Measurements from ENCODE around the gene GTPBP1. TPM values are rescaled to one million over a fixed set of nuclear protein-coding genes. Genes with fewer than 3 reads are reported as not detected.

Gene GTPBP1
- total and polyA plus RNA-seq, 2 of the 13 experiments (the other 11 are each of a cell fraction or from before 2014, with no cell fraction given): 22.3 to 27.0 TPM

GRCh38 chr22:38681582-38682335 is 24.0 kb upstream of the GTPBP1 start, which contains the start of gene TOMM22 (continued):
- TF ChIP-seq ZNF280D (CRISPR knock-in tag; IDR thresholded peaks at IDR 0.05) (peak; percentile 95), SMAD3 (CRISPR knock-in tag; IDR thresholded peaks at IDR 0.05) (peak; percentile 65), ETS1 (CRISPR knock-in tag; IDR thresholded peaks at IDR 0.05) (0 out of 2 replicates have a peak, but pooled peaks have one; percentile 70), HOXA3 (CRISPR knock-in tag; IDR thresholded peaks at IDR 0.05) (peak; percentile 98), ZMYM2 (CRISPR knock-in tag; IDR thresholded peaks at IDR 0.05) (no peak), ZNF775 (CRISPR knock-in tag; IDR thresholded peaks at IDR 0.05; ENCODE audit: borderline replicate concordance) (no peak), ZC3H13 (CRISPR knock-in tag; IDR thresholded peaks at IDR 0.05) (0 out of 2 replicates have a peak, but pooled peaks have one; percentile 35), POGZ (CRISPR knock-in tag; IDR thresholded peaks at IDR 0.05) (peak; percentile 93), NR2F1 (CRISPR knock-in tag; IDR thresholded peaks at IDR 0.05) (no peak), FOXO4 (CRISPR knock-in tag; conservative IDR thresholded peaks at IDR 0.05) (0 out of 2 replicates have a peak, but pooled peaks have one; percentile 82), HNRNPH1 (optimal IDR thresholded peaks at IDR 0.05; ENCODE audit: low read depth, low read length) (no peak), ZNF142 (CRISPR knock-in tag; IDR thresholded peaks at IDR 0.05) (peak; percentile 97)
- TF ChIP-seq, protein P1, sequence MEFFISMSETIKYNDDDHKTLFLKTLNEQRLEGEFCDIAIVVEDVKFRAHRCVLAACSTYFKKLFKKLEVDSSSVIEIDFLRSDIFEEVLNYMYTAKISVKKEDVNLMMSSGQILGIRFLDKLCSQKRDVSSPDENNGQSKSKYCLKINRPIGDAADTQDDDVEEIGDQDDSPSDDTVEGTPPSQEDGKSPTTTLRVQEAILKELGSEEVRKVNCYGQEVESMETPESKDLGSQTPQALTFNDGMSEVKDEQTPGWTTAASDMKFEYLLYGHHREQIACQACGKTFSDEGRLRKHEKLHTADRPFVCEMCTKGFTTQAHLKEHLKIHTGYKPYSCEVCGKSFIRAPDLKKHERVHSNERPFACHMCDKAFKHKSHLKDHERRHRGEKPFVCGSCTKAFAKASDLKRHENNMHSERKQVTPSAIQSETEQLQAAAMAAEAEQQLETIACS (CRISPR knock-in tag; IDR thresholded peaks at IDR 0.05): peak; percentile 72
- TF ChIP-seq, protein P2, sequence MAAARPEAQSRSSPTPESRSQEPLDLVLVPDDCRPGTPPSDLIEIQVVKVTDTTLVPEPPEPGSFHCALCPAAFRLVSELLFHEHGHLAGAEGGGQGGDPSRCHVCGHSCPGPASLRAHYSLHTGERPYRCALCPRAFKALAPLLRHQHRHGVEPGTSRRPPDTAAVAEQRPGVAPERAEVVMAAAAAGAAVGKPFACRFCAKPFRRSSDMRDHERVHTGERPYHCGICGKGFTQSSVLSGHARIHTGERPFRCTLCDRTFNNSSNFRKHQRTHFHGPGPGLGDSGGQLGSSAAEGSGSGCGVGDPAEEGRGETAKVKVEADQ (CRISPR knock-in tag; IDR thresholded peaks at IDR 0.05; ENCODE audit: borderline replicate concordance): peak; percentile 94; the same call in 1 of the 2 replicates
